SKM-1 (cell line): ENCODE measurements around the gene SLC16A6.
"Not testable (repeated sequence)": the region's sequence is repeated elsewhere in the genome, so short reads cannot be mapped to it uniquely, and the experiment has no call there.

Experiments used
- DNase-seq: peaks from one replicate; lab custom pipeline; 2025; ENCODE audit not compliant: unreplicated experiment; lab: John Stamatoyannopoulos, UW

The SLC16A6 gene, protein sequence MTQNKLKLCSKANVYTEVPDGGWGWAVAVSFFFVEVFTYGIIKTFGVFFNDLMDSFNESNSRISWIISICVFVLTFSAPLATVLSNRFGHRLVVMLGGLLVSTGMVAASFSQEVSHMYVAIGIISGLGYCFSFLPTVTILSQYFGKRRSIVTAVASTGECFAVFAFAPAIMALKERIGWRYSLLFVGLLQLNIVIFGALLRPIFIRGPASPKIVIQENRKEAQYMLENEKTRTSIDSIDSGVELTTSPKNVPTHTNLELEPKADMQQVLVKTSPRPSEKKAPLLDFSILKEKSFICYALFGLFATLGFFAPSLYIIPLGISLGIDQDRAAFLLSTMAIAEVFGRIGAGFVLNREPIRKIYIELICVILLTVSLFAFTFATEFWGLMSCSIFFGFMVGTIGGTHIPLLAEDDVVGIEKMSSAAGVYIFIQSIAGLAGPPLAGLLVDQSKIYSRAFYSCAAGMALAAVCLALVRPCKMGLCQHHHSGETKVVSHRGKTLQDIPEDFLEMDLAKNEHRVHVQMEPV

DNA sequence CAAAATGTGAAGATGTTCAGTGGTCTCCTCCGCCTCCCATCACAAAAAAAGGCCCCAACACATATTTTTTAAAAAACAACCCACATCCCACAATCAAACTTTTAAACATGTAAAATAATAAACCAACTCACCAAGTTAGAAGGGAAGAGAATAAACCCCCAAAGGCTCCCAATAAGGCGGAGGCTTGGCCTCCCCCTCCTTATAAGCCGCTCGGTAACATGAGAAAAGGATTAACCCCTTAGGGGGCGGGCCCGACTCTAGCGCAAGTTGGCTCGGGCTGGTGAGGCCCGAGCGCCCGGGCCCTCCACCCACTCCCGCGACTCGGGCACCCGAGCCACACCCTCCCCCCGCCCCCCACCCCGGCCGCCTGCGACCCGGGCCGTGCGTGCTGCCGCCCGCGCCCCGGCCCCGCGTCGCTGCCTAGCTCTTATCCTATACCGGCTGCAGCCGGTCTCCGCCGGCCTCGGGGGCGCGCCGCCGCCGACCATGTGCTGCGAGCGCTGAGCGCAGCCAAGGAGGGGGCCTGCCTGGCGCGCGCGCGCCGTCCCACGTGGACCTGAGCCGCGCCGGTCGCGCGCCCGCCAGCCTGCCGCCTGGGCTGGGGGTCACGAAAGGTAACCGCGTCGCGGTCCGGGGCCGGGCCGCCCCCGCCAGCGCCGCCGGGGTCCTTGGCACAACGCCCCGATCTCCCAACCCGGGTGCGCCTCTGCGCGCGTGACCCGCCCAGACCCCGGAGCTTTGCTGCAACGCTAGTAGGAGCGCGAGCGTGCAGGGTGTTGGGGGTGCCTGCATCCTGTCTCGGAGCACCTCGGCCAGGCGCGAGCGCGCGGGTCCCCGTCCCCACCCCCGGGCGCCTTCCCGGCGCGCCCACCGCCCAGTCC, at the start of gene SLC16A6, which contains the start of gene ARSG:
Gene SLC16A6 (minus strand): TSS at position 173 of the 881 bp plus-strand sequence. CDS start 12,807 bp downstream, outside the sequence.
Gene ARSG (plus strand): TSS at position 541 of the 881 bp plus-strand sequence. CDS start 15,999 bp downstream, outside the sequence.
- no peak for DNase-seq

DNA sequence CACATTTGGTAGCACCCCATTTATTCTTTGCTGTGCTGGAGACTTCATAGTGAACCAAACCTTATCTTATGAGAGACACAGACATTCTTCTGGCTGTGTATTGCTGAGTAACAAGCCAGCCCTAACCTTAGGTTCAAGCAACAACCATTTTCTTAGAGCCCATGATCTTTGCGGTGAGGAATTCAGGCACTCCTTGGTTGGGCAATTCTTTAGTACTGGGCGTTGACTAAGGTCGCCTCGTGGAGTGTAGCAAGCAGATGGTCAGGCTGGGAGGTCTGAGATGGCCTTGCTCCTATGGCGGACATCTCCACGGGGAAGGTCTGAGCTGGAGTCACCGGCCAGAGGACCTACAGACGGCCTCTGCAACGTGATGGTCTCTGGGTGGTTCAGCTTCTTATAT, 43.5 kb upstream of the SLC16A6 start:
- DNase-seq, result no peak

DNA sequence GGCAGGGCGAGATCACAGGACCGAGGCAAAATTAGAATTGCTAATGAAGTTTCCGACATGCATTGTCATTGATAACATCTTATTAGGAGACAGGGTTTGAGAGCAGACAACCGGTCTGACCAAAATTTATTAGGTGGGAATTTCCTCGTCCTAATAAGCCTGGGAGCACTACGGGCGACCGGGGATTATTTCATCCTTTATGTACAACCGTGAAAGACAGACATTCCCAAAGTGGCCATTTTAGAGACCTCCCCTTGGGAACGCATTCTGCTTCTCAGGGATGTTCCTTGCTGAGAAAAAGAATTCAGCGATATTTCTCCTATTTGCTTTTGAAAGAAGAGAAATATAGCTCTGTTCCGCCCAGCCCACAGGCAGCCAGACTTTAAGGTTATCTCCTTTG, 41.0 kb upstream of the SLC16A6 start:
- not testable (repeated sequence) for DNase-seq

DNA sequence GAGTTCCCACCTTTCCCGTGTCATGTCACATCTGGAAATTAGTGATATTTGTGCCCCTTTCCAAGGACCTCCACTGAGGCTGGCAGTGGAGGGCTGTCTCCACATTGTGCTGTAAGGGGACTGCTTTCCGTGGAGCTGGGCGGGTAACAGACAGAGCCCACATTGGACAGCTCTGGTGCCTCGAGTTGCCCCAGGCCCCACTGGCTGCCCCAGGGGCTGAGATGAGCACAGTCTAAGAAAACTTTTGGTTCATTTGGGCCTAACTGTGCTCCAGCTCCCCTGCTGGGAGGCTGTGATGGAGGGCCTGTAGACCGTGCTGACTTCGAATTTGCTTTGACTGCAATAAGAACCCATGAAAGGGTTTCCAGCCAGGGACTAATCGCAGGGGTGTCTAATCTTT, 38.4 kb upstream of the SLC16A6 start:
- DNase-seq, result no peak

DNA sequence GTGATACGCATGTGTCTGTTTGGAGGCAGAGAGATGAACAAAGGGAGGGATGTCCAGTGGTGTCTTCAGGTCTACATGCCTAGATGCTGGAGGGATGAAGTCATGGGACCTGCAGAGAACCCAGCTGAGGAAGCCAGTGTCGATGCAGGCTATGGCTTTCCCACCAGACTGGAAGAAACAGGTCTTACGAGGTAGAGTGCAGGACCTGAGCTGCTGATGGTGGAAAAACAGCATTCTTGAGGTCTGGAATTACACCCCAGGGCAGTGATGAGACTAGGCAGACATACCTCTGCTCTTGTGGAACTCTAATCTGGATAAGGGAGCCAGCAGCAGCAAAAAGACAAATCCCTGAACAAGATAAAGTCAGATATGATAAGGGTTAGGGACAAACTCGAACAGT, 37.7 kb upstream of the SLC16A6 start:
- DNase-seq, result no peak

DNA sequence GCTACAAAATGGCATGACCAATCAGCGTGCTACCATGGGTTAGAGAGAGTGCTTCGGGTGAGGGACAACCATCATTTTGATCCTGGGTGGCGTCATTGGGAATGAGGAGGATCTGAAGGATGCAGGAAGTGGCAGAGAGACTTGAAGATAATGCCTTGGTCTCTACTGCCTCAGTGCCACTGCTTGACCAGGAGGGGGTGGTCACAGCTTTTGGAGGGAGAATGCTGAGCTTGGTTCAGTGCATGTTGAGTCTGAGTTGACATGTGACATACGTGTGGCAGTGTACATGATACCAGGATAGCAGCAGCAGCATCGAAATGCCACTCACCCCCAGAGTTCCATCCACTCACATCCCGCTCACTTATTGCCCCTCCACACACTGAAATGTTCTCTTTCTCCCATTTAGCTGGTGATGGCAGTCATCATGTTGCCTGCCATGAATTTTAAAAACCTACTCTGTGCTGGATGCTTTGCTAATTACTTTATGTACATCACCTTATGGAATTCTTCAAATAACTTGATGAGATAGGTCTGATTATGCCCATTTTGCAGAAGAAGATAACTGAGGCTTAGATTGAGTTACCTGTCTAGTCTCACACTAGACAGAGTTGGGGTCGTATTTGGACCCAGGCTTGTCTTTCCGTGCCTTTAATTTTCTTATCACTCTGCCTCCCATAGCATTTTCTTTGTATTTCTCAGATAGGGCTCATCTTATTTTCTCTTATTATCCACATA, 37.1 kb upstream of the SLC16A6 start:
- DNase-seq, result no peak

GRCh38 chr17:68326681-68327080, 35.8 kb upstream of the SLC16A6 start:
- DNase-seq, result no peak

- DNase-seq, result no peak
Observed at GRCh38 chr17:68325961-68326360, 35.0 kb upstream of the SLC16A6 start.

DNA sequence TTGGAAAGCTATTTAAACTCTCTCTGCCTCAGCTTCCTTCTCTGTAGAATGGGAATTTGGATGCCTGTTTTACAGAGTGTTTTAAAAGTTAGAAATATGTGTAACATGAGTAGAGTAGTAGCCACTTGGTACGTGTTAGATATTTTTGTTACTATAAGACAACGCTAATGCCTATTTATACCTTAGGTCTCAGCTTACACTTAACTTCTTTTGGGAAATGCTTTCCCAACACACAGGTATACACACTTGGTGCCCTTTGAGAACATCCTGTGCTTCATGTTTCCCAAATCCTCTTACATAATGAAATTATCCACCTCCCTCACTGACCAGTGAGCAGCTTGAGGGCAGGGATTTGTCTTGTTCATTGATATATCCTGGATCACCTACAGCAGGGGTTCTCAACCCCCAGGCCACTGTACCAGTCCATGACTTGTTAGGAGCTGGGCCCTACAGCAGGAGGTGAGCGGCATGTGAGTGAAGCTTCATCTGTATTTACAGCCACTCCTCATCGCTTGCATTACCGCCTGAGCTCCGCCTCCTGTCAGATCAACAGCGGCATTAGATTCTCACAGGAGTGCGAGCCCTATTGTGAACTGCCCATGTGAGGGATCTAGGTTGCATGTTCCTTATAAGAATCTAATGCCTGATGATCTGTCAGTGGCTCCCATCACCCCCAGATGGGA, 33.9 kb upstream of the SLC16A6 start:
- no peak for DNase-seq

- no peak for DNase-seq
Observed at GRCh38 chr17:68324114-68324513, 33.2 kb upstream of the SLC16A6 start.

- DNase-seq, result no peak
Observed at GRCh38 chr17:68322630-68323029, 31.7 kb upstream of the SLC16A6 start.

GRCh38 chr17:68321556-68321954, 30.6 kb upstream of the SLC16A6 start:
- DNase-seq, result no peak

GRCh38 chr17:68320943-68321555, 30.1 kb upstream of the SLC16A6 start:
- no peak for DNase-seq

- DNase-seq, result no peak
Observed at GRCh38 chr17:68320311-68320865, 29.5 kb upstream of the SLC16A6 start.

GRCh38 chr17:68319410-68320162, 28.7 kb upstream of the SLC16A6 start:
- DNase-seq, result no peak

DNA sequence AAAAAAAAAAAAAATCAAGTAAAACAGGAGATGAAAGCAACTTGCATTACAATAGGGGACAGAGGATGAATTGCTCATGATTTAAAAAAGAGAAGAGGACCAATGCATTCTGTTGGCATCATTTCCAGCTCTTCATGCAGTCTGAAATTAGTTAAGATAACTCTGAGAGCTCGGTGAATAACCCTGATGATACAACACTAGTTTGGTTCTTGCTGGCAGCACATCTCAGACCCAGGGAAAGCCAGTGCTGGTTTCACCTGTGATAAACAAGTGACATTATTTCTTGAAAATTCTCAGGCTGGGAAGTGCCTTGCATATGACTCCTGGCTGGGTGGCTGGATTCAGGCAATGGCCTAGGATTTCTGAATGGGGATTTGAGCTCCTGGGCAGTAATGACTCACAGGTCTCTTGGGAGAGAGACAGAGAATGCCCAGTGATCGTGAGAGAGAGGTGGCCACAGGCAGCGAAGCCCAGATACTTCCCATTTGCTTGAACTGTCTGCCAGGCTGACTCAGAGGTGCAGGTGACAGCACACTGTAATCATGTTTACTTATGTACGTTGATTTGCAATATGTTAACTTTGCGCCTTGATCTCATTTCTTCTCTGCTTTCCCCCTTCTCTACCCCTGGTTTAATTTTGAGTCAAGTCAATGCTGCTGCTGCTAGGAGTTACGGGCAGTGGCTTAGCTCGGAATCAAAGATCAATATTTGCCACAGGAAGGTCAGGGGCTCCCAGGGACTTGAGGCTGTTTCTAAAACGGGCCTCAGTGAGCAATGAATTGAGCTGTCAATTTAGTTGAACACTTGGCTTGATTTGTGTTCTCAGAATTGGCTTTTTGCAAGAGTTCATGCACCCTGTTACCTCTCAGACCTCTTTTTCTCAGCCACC, 27.4 kb upstream of the SLC16A6 start:
- DNase-seq, result no peak

GRCh38 chr17:68317458-68317857, 26.5 kb upstream of the SLC16A6 start:
- DNase-seq, result no peak

- no peak for DNase-seq
Observed at GRCh38 chr17:68315930-68316329, 25.0 kb upstream of the SLC16A6 start.
